SU-DHL-6 (cell line): ENCODE measurements around the gene GSTO1.
"Not testable (repeated sequence)": the region's sequence is repeated elsewhere in the genome, so short reads cannot be mapped to it uniquely, and the experiment has no call there.

Source experiments
- CTCF ChIP-seq: fragments of 200-600 bp; sonication (generic); IDR thresholded peaks from one replicate; pipeline ENCODE4 v1.5.1; 2017; ENCODE audit warnings: antibody characterized with exemption, mild to moderate bottlenecking, low read length, moderate library complexity; ENCODE audit not compliant: insufficient read depth, poor library complexity, severe bottlenecking
- EZH2phosphoT487 ChIP-seq: fragments of 200-600 bp; sonication (generic), shearing (Covaris generic); conservative IDR thresholded peaks from 2 replicates; pipeline ENCODE4 v1.6.1; 2018; ENCODE audit warnings: mild to moderate bottlenecking, antibody characterized with exemption, low read length, moderate library complexity, mixed read lengths

GRCh38 chr10:104248931-104249330 is 5.8 kb upstream of the GSTO1 start:
- TF ChIP-seq EZH2phosphoT487, CTCF: not testable (repeated sequence)
